GM13977 (cell line): Measurements from ENCODE around the gene TRMT11.
"Not testable (repeated sequence)": the region's sequence is repeated elsewhere in the genome, so short reads cannot be mapped to it uniquely, and the experiment has no call there.

Experiments
- DNase-seq: peaks from one replicate; pipeline ENCODE4 v3.0.0; 2012; ENCODE audit warnings: low spot score
- CTCF ChIP-seq: IDR thresholded peaks from 2 replicates; pipeline ENCODE4 v1.5.1; 2012; ENCODE audit warnings: mild to moderate bottlenecking, control low read depth; ENCODE audit not compliant: insufficient read depth; ENCODE audit errors: extremely low read depth, missing control alignments
- in situ Hi-C: fragments of 300-500 bp; cut with MboI; formaldehyde crosslinking; loops from one replicate; pipeline ENCODE4 v1.12.0; 2022; ENCODE audit warnings: low sequenced_read_pairs, low pct_unique_long_range_greater_than_20kb, mixed read lengths, inconsistent platforms; ENCODE audit not compliant: unreplicated experiment

TRMT11 gene

GRCh38 chr6:126010040-126010439 lies 23.7 kb downstream of the TRMT11 start:
- in situ Hi-C loops, result no loop called here
- TF ChIP-seq CTCF, result no peak

GRCh38 chr6:126015863-126016262 lies 29.5 kb downstream of the TRMT11 start:
- no peak for DNase-seq
- TF ChIP-seq CTCF, result no peak
- in situ Hi-C loops, result no loop called here

More at GRCh38 chr6:126010040-126010439, 23.7 kb downstream of the TRMT11 start:
- no peak for DNase-seq

- no peak for DNase-seq
- TF ChIP-seq CTCF, result no peak
- in situ Hi-C loops, result no loop called here
Measured at GRCh38 chr6:126016591-126016990, 30.3 kb downstream of the TRMT11 start.

GRCh38 chr6:126017668-126018067 lies 31.3 kb downstream of the TRMT11 start:
- DNase-seq, result no peak
- in situ Hi-C loops, result no loop called here
- TF ChIP-seq CTCF, result no peak

GRCh38 chr6:126020305-126021050 lies 34.1 kb downstream of the TRMT11 start:
- TF ChIP-seq CTCF, result no peak
- in situ Hi-C loops, result no loop called here

GRCh38 chr6:126023474-126023873 lies 37.1 kb downstream of the TRMT11 start:
- DNase-seq, in situ Hi-C loops: not testable (repeated sequence)

More at GRCh38 chr6:126020305-126021050, 34.1 kb downstream of the TRMT11 start:
- DNase-seq, result no peak

- no peak for DNase-seq
- no peak for TF ChIP-seq CTCF
- in situ Hi-C loops, result no loop called here
Measured at GRCh38 chr6:126026001-126026400, 39.7 kb downstream of the TRMT11 start.
